SU-DHL-6 (cell line): ENCODE measurements around the gene ATXN2.

ENCODE experiments used
- H2AFZ ChIP-seq: fragments of 200-600 bp; sonication (generic); 2 replicates; pipeline ENCODE4 v1.6.1; 2014; ENCODE audit warnings: low read depth, mild to moderate bottlenecking, moderate library complexity, mixed read lengths, antibody characterized with exemption, low read length; ENCODE audit not compliant: severe bottlenecking
- H3F3A ChIP-seq: fragments of 200-600 bp; shearing (Covaris generic); 2 replicates; pipeline ENCODE4 v1.6.0; 2016; ENCODE audit warnings: antibody characterized with exemption, mild to moderate bottlenecking; ENCODE audit not compliant: insufficient read depth
- H3K27ac ChIP-seq: fragments of 200-600 bp; sonication (generic); 2 replicates; pipeline ENCODE4 v1.5.1; 2016; ENCODE audit warnings: low read depth, mild to moderate bottlenecking, low read length, moderate library complexity, mixed read lengths
- H3K27me3 ChIP-seq: fragments of 200-600 bp; sonication (generic), shearing (Covaris generic); 2 replicates; pipeline ENCODE4 v1.6.0; 2014; ENCODE audit warnings: mild to moderate bottlenecking, low read length
- H3K36me3 ChIP-seq: fragments of 200-600 bp; sonication (generic); 2 replicates; pipeline ENCODE4 v1.6.1; 2014; ENCODE audit warnings: mild to moderate bottlenecking, low read length, mixed read lengths
- H3K4me2 ChIP-seq: fragments of 300-600, 200-600 bp; shearing (Covaris generic), sonication (generic); 2 replicates; pipeline ENCODE4 v1.6.0; 2014; ENCODE audit warnings: low read length, low read depth, mild to moderate bottlenecking; ENCODE audit not compliant: poor library complexity, severe bottlenecking
- H3K4me3 ChIP-seq: fragments of 200-600 bp; sonication (generic); 2 replicates; pipeline ENCODE4 v1.5.1; 2014; ENCODE audit warnings: antibody characterized with exemption, low read length, mild to moderate bottlenecking, mixed read lengths; ENCODE audit not compliant: insufficient read depth, poor library complexity, severe bottlenecking
- H3K79me2 ChIP-seq: fragments of 200-600 bp; sonication (generic); 2 replicates; pipeline ENCODE4 v1.6.1; 2014; ENCODE audit warnings: mild to moderate bottlenecking, low read length, moderate library complexity; ENCODE audit not compliant: insufficient read depth
- H3K9ac ChIP-seq: fragments of 200-600 bp; sonication (generic); 2 replicates; pipeline ENCODE4 v1.7.0; 2014; ENCODE audit warnings: mild to moderate bottlenecking, low read length
- H3K9me2 ChIP-seq: fragments of 200-600 bp; sonication (generic); replicated peaks from 2 replicates; pipeline ENCODE4 v1.6.1; 2014; ENCODE audit warnings: low read length; ENCODE audit not compliant: insufficient read depth
- H3K9me3 ChIP-seq: fragments of 200-600 bp; sonication (generic); 2 replicates; pipeline ENCODE4 v1.6.1; 2014; ENCODE audit warnings: low read length, mixed read lengths; ENCODE audit not compliant: insufficient read depth
- H4K20me1 ChIP-seq: fragments of 200-600 bp; sonication (generic); 2 replicates; pipeline ENCODE4 v1.6.1; 2014; ENCODE audit warnings: low read depth, mild to moderate bottlenecking, antibody characterized with exemption, low read length, moderate library complexity, mixed read lengths
- EZH2phosphoT487 ChIP-seq: fragments of 200-600 bp; sonication (generic), shearing (Covaris generic); conservative IDR thresholded peaks from 2 replicates; pipeline ENCODE4 v1.6.1; 2018; ENCODE audit warnings: mild to moderate bottlenecking, antibody characterized with exemption, low read length, moderate library complexity, mixed read lengths
- TF ChIP-seq, protein P1 (sequence below): fragments of 200-600 bp; sonication (generic); IDR thresholded peaks from one replicate; pipeline ENCODE4 v1.5.1; 2017; ENCODE audit warnings: antibody characterized with exemption, mild to moderate bottlenecking, low read length, moderate library complexity; ENCODE audit not compliant: insufficient read depth, poor library complexity, severe bottlenecking

The ATXN2 gene

GRCh38 chr12:111574797-111575443, 24.2 kb downstream of the ATXN2 start:
- TF ChIP-seq, protein P1, sequence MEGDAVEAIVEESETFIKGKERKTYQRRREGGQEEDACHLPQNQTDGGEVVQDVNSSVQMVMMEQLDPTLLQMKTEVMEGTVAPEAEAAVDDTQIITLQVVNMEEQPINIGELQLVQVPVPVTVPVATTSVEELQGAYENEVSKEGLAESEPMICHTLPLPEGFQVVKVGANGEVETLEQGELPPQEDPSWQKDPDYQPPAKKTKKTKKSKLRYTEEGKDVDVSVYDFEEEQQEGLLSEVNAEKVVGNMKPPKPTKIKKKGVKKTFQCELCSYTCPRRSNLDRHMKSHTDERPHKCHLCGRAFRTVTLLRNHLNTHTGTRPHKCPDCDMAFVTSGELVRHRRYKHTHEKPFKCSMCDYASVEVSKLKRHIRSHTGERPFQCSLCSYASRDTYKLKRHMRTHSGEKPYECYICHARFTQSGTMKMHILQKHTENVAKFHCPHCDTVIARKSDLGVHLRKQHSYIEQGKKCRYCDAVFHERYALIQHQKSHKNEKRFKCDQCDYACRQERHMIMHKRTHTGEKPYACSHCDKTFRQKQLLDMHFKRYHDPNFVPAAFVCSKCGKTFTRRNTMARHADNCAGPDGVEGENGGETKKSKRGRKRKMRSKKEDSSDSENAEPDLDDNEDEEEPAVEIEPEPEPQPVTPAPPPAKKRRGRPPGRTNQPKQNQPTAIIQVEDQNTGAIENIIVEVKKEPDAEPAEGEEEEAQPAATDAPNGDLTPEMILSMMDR: no peak
- TF ChIP-seq EZH2phosphoT487: no peak
- Histone ChIP-seq H3K27ac (no peak overlapping the region), H2AFZ (no peak overlapping the region), H3K9me2 (no peaks in the 10 kb centered on the region), H3K4me2 (no peak overlapping the region), H4K20me1 (peaks cover 16% of the 10 kb centered on the region; the same call in 1 of the 2 replicates), H3K9ac (no peak overlapping the region), H3K9me3 (no peaks in the 10 kb centered on the region), H3K36me3 (no peaks in the 10 kb centered on the region), H3K79me2 (peaks cover 90% of the 10 kb centered on the region), H3F3A (no peaks in the 10 kb centered on the region), H3K27me3 (no peaks in the 10 kb centered on the region), H3K4me3 (no peak overlapping the region)

- Histone ChIP-seq H3K79me2 (peaks cover 90% of the 10 kb centered on the region), H3K27me3 (no peaks in the 10 kb centered on the region), H3F3A (no peaks in the 10 kb centered on the region)
These were observed 25.6 kb downstream of the ATXN2 start for GRCh38 chr12:111573476-111573875.

GRCh38 chr12:111570084-111570961, 28.8 kb downstream of the ATXN2 start:
- Histone ChIP-seq H3K4me2 (no peak overlapping the region), H3F3A (no peaks in the 10 kb centered on the region), H3K4me3 (no peak overlapping the region), H3K36me3 (no peaks in the 10 kb centered on the region), H3K27ac (no peak overlapping the region), H3K9me3 (no peaks in the 10 kb centered on the region), H3K9me2 (no peaks in the 10 kb centered on the region), H3K27me3 (no peaks in the 10 kb centered on the region), H2AFZ (no peak overlapping the region), H3K9ac (no peak overlapping the region), H3K79me2 (peaks cover 86% of the 10 kb centered on the region), H4K20me1 (peaks cover 15% of the 10 kb centered on the region)
- no peak for TF ChIP-seq EZH2phosphoT487
- TF ChIP-seq, protein P1: no peak

More at GRCh38 chr12:111573476-111573875, 25.6 kb downstream of the ATXN2 start:
- no peak for TF ChIP-seq EZH2phosphoT487
- TF ChIP-seq, protein P1: no peak
- H3K27ac ChIP-seq: no peak overlapping the region
- H3K4me3 ChIP-seq: no peak overlapping the region
- no peak overlapping the region for H2AFZ ChIP-seq
- no peaks in the 10 kb centered on the region for H3K9me3 ChIP-seq
- no peaks in the 10 kb centered on the region for H3K9me2 ChIP-seq
- peaks cover 16% of the 10 kb centered on the region for H4K20me1 ChIP-seq
- H3K4me2 ChIP-seq: no peak overlapping the region
- H3K36me3 ChIP-seq: no peaks in the 10 kb centered on the region
- no peak overlapping the region for H3K9ac ChIP-seq
